H1 (cell line): ENCODE results near the gene GRIA3. TPM values are rescaled to one million over a fixed set of nuclear protein-coding genes. Genes with fewer than 3 reads are reported as not detected.

ENCODE experiments used
- HDAC6 ChIP-seq: IDR thresholded peaks from one replicate; pipeline ENCODE4 v1.7.1; 2012; ENCODE audit warnings: low read depth, mild to moderate bottlenecking, inconsistent platforms, low read length, moderate library complexity
- NRF1 ChIP-seq: IDR thresholded peaks from 2 replicates; pipeline ENCODE4 v1.6.1; 2011; ENCODE audit warnings: mild to moderate bottlenecking, low read depth, low read length, improper control_type of control experiment
- polyA plus RNA-seq, 7 experiments: library from polyadenylated mRNA; depleted of rRNA in 3 of 7; stranded (reverse) in 5 of 7; unstranded in 2 of 7; fragments of >200 nt in 5 of 7; fragments of 200-250 nt in 2 of 7; gene quantifications; 1 replicate in 5 of 7; 2 replicates in 1 of 7; 4 replicates in 1 of 7; pipeline versions ENCODE4 v1.2.1 to v1.2.3, GENCODE V29; 2011 to 2013; ENCODE audit warnings: missing spikeins in 2 of 7, mixed read lengths in 2 of 7
- total RNA-seq: library from RNA; stranded (reverse); fragmentation: NEBNext Ultra II Directional; extraction: Animal tissue kit (Norgen Biotek cat#: 25700); gene quantifications from 2 replicates; pipeline ENCODE4 v1.2.1, GENCODE V29; 2021

Gene GRIA3
- total and polyA plus RNA-seq, 2 of the 8 experiments (the other 6 are each of a cell fraction or from before 2014, with no cell fraction given): 2.6 to 3.0 TPM

- no peak for TF ChIP-seq NRF1
- TF ChIP-seq HDAC6: no peak
Observed at GRCh38 chrX:123310112-123310511, 126.0 kb downstream of the GRIA3 start (continued).
